ENCODE results near the gene CDH4.

DNA sequence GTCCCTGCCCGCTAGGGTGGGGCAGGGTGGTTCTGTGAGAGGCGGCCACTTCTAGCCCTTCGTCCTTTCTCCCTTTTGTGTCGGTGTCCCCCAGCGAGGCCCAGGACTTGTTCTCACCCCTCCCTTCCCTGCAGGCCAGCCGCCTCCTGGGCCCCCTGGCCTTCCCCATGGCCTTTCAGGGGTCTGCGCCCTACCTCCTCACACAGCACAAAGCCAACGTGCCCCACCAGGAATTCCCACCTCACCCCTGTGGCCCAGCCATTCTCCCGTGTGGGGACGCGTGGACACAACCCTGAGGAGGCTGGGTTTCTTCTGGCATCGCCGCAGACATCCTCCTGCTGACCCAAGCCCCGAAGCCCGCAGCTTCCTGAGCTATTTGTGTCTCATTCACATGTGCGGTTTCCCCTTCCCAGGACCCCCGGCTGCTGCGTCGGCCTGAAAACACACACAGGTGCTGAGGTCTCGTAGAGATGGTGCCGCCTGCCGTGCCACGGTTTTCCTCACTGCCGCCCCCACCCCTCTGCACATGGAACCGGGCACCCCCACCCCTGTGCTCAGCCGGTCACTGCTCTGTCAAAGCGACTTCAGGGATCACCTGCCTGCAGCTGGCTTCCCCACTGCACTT, 375.8 kb downstream of the CDH4 start:
- TF ChIP-seq POLR2A (IDR thresholded peaks at IDR 0.05), result no peak
- TF ChIP-seq, protein P1, sequence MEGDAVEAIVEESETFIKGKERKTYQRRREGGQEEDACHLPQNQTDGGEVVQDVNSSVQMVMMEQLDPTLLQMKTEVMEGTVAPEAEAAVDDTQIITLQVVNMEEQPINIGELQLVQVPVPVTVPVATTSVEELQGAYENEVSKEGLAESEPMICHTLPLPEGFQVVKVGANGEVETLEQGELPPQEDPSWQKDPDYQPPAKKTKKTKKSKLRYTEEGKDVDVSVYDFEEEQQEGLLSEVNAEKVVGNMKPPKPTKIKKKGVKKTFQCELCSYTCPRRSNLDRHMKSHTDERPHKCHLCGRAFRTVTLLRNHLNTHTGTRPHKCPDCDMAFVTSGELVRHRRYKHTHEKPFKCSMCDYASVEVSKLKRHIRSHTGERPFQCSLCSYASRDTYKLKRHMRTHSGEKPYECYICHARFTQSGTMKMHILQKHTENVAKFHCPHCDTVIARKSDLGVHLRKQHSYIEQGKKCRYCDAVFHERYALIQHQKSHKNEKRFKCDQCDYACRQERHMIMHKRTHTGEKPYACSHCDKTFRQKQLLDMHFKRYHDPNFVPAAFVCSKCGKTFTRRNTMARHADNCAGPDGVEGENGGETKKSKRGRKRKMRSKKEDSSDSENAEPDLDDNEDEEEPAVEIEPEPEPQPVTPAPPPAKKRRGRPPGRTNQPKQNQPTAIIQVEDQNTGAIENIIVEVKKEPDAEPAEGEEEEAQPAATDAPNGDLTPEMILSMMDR (IDR thresholded peaks at IDR 0.05), result no peak
- TF ChIP-seq EP300 (IDR thresholded peaks at IDR 0.05), result no peak

Measured in ovary (tissue), 3 donors.